GM18505 (cell line): ENCODE measurements around the gene LINC01488.

ENCODE experiments used
- ATAC-seq: cut with Tn5 transposase; IDR thresholded peaks from one replicate; pipeline ENCODE4 v1.9.1; 2021; ENCODE audit not compliant: unreplicated experiment
- POLR2A ChIP-seq: IDR thresholded peaks from 4 replicates; pipeline ENCODE4 v1.6.1; 2011; ENCODE audit warnings: borderline replicate concordance; ENCODE audit not compliant: insufficient read depth, insufficient read length; ENCODE audit errors: extremely low read depth

The LINC01488 gene

GRCh38 chr11:69442012-69442806 lies 39.3 kb upstream of the LINC01488 start:
- TF ChIP-seq POLR2A, result no peak
- ATAC-seq, result no peak

- no peak for ATAC-seq
- no peak for TF ChIP-seq POLR2A
Observed at GRCh38 chr11:69442807-69443137, 38.7 kb upstream of the LINC01488 start.

GRCh38 chr11:69443138-69443967 lies 38.1 kb upstream of the LINC01488 start:
- peak; percentile 65 for TF ChIP-seq POLR2A
- ATAC-seq, result peak; percentile 84

DNA sequence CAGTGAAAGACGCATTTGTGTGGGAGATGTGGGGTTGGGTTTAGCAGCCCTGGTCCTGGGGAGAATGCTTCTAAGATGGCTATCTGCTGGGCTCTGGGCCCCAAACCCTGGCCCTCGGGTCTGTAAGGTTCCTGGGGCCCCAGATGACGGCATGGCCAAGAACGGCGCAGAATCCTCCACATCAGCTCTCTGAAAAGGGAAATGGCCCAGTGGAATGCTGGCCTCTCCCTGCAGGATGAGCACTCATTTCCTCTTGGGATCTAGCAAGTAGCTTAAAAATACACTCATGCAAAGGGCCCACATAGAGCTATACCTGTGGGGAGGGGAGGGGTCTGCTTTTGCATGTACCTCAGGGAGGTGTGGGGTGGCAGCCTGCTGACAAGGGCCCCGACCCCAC lies 37.5 kb upstream of the LINC01488 start:
- no peak for ATAC-seq
- no peak for TF ChIP-seq POLR2A

DNA sequence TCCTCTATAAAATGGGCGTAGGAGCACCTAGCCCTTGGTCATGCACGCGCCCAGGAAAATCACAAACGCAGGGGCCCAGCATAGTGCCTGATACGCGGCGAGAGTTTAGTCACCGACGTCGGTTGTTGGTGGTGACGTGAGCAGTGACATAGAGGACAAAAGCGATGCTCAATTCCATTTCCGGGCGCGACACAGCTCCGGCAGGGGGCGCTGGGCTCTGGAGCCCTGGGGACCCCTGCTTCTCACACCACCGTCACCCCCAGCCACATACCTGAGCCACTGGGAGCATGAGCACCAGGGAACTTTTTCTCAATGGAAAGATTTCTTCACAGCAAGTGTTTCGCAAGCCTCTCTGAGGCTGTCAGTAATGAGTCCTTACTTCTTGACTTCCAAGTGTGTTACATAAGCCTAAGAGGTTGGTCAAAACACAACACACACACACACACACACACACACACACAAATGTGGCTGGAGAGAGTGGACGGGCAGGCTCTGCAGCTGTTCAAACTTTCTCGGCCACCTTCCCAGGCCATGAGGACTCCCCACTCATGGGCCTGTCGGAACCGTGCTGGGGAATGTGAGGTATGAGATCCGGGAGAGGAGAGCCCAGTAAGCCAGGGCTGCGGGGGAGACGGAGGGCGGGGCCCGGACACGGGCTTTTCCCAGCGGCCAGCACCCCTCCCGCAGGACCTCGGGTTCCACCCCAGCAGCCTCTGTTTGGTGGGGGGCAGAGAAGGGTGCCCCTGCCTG lies 36.9 kb upstream of the LINC01488 start:
- TF ChIP-seq POLR2A, result no peak
- no peak for ATAC-seq

- no peak for ATAC-seq
- TF ChIP-seq POLR2A, result no peak
Observed at GRCh38 chr11:69445131-69445470, 36.4 kb upstream of the LINC01488 start.

DNA sequence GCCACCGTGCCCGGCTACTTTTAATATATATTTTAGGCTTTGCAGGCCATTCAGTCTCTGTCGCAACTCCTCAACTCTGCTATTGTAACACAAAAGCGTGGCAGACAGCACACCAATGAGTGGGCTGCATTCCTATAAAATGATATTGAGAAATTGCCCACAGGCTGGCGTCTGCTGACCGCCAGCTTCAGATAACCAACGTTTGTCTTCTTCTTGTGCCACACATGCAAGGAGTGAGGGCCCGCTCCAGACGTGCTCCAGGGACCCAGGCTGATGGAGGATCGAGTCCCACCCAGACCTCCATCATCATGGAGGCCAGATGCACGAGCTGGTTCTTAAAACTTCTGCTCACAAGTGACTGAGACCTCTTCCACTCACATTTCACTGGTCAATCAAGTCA lies 35.4 kb upstream of the LINC01488 start:
- no peak for ATAC-seq
- TF ChIP-seq POLR2A, result no peak

DNA sequence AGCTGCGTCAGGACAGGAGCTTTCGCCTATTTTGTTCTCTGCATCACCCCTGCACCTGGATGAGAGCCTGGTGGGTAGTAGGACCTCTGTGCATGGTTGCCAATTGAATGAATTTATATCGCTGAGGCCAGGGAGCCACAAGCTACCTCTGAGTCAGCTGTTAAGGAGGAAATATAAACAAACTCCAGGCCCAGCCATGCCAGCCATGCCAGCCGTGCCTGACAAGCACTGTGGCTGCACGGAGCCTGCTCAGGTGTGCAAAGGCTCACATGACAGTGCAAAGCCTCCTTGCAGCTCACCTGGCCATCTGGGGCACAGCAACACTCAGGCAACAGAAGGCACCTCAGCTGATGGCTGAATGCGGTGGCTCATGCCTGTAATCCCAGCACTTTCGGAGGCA lies 33.7 kb upstream of the LINC01488 start:
- ATAC-seq, result no peak
- TF ChIP-seq POLR2A, result no peak

GRCh38 chr11:69448471-69449284 lies 32.8 kb upstream of the LINC01488 start:
- TF ChIP-seq POLR2A, result no peak
- ATAC-seq, result no peak

DNA sequence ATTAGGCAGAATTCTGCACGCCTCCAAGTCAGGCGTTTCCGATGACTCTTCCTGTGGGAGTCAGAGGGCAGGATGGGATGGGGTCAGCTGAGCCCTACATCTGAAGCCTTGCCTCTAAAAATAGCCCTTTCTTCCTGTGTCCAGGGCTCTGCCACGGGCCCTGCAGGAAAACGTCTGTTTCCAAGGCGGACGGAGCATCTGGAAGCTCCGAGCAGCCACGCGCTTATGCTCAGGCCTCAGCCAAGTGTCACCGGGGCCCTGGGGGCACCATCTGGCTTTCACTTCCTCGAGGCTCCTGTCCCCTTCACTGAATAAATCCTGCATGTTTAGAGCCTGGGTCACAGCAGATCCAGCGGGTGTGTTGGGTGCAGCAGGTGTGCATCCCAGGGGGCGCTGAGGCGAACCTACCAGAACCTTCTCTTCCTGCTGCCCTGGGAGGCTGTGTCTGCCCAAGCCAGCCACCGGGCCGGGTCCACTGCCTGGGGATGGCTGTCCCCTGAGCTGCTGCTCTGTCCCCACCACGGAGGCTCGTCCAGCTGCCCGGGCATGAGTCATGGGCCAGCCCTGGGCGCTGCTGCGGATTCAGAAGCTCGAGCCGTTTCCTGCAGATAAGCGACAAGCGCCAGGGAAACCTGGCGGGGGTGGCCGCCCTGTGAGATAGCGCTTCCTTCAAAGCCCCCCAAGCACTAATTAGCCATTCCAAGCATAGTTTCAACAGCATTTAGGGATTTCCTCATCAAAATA lies 32.0 kb upstream of the LINC01488 start:
- ATAC-seq, result no peak
- no peak for TF ChIP-seq POLR2A

DNA sequence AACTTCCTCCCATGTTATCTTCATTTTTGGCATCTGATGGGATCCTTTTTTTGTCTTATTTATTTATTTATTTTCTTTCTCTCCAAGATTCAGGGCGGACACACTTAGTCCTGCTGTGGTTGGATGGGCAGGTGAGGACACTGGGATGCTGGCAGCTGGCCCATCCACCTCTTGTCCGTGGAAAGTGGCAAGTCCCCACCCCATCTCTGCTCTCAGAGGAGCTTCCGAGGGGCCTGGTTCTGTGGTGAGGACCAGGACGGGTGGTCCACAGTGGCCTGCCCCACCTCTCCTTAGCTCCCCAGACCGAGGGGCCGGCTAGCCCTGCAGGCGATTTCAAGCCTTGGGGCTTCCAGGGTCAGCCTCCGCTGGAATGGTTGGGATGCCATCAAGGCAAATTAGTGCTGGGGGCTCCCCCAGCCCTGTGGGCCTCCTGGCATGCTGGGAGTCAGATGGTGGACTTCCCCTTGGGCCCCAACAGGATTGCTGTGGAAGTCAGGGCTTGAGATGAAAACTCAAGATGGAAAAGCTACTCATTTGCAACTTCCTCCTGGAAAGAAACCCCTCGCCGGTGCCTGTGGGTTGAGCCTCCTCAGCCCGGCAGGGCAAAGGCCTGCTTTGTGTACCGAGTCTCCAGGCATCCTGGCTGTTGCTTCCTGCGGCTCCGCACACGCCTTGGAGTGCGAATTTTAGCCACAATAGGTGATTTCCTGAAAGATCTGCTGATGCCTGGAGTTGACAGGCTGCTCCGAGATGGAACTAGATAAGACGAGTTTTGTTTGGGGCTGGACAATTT lies 31.2 kb upstream of the LINC01488 start:
- TF ChIP-seq POLR2A, result no peak
- no peak for ATAC-seq

GRCh38 chr11:69450857-69451220 lies 30.6 kb upstream of the LINC01488 start:
- no peak for ATAC-seq
- no peak for TF ChIP-seq POLR2A

DNA sequence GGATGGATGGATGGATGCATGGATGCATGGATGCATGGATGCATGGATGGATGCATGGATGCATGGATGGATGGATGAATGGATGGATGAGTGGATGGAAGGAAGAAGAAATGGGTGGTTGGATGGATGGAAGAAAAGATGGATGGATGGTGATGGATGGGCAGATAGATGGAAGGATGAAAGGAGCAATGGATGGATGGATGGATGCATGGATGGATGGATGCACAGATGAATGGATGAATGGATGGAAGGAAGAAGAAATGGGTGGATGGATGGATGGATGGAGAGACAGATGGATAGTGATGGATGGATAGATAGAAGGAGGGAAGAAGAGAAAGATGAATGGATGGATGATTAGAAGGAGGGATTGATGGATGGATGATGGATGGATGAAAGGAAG lies 30.2 kb upstream of the LINC01488 start:
- ATAC-seq, result no peak
- TF ChIP-seq POLR2A, result no peak
